GM12878 (cell line): ENCODE data around the gene LAP3. TPM values are rescaled to one million over a fixed set of nuclear protein-coding genes. Genes with fewer than 3 reads are reported as not detected.

Experiments
- ATAC-seq: fragments of 200-7000 bp; cut with Tn5 transposase; 3 replicates; pipeline ENCODE4 v1.9.1; 2020; ENCODE audit warnings: mild to moderate bottlenecking, moderate library complexity
- BruUV-seq: library from RNA; stranded (reverse); fragments of 400-500 nt; replicated peaks from 2 replicates; lab custom pipeline; 2021; lab: Mats Ljungman, UMichigan
- CTCF ChIA-PET: fragments of 300-600 bp; sonication (Branson Sonifier 250); formaldehyde crosslinking; extraction: SDS; loops from one replicate; lab custom pipeline; 2021; ENCODE audit warnings: inconsistent platforms; lab: Yijun Ruan, JAX
- POLR2A ChIA-PET: fragments of 350-600 bp; formaldehyde crosslinking; extraction: SDS; loops from one replicate; lab custom pipeline; 2021; ENCODE audit warnings: inconsistent platforms; lab: Charles Lee
- RAD21 ChIA-PET: fragments of 300-600 bp; sonication (Branson Sonifier 250); formaldehyde crosslinking; loops from one replicate; lab custom pipeline; 2023; ENCODE audit warnings: antibody characterized with exemption; ENCODE audit not compliant: unreplicated experiment; lab: Charles Lee
- SMC1A ChIA-PET: fragments of 300-600 bp; sonication (Branson Sonifier 250); formaldehyde crosslinking; loops from one replicate; lab custom pipeline; 2023; ENCODE audit not compliant: unreplicated experiment, uncharacterized antibody; lab: Charles Lee
- DNase-seq: peaks from one replicate; pipeline ENCODE4 v3.0.0-alpha.2; 2011; ENCODE audit warnings: low read depth, low spot score
- FAIRE-seq: peaks from 3 replicates; lab custom pipeline; 2011; peaks lifted over from hg19 to GRCh38; lab: Jason Lieb, UNC
- H2AFZ ChIP-seq: 2 replicates; pipeline ENCODE4 v1.6.0; 2011; ENCODE audit warnings: low read depth, low read length, control low read depth; ENCODE audit not compliant: control insufficient read depth
- H3K27ac ChIP-seq: 2 replicates; pipeline ENCODE4 v1.5.1; 2011; ENCODE audit warnings: control low read depth; ENCODE audit not compliant: control insufficient read depth, insufficient read depth
- H3K27me3 ChIP-seq, 2 experiments: replicated peaks in 1 of 2; 2 replicates each; pipeline versions ENCODE4 v1.6.0 to v1.6.1; 2011; ENCODE audit warnings: low read length in 1 of 2; ENCODE audit not compliant: control insufficient read depth in 2 of 2, insufficient read depth in 2 of 2
- H3K36me3 ChIP-seq, 2 experiments: 2 replicates each; pipeline ENCODE4 v1.5.1; 2011; ENCODE audit warnings: low read length in 1 of 2; ENCODE audit not compliant: control insufficient read depth in 2 of 2, insufficient read depth in 2 of 2
- H3K4me1 ChIP-seq: 2 replicates; pipeline ENCODE4 v1.6.1; 2011; ENCODE audit warnings: mild to moderate bottlenecking, low read length, moderate library complexity, mixed read lengths; ENCODE audit not compliant: control insufficient read depth, insufficient read depth
- H3K4me2 ChIP-seq: 2 replicates; pipeline ENCODE4 v1.6.0; 2011; ENCODE audit warnings: control low read depth; ENCODE audit not compliant: control insufficient read depth, insufficient read depth
- H3K4me3 ChIP-seq: fragments of 200-600 bp; sonication (generic); 2 replicates; pipeline ENCODE4 v1.5.1; 2016
- H3K79me2 ChIP-seq: 2 replicates; pipeline ENCODE4 v1.6.0; 2011; ENCODE audit warnings: low read length; ENCODE audit not compliant: control insufficient read depth, insufficient read depth
- H3K9ac ChIP-seq: 2 replicates; pipeline ENCODE4 v1.8.0; 2011; ENCODE audit warnings: low read length, control low read depth, mixed read lengths; ENCODE audit not compliant: control insufficient read depth, insufficient read depth
- H3K9me3 ChIP-seq: replicated peaks from 3 replicates; pipeline ENCODE4 v1.5.1; 2011; ENCODE audit warnings: mild to moderate bottlenecking, low read length; ENCODE audit not compliant: control insufficient read depth, insufficient read depth
- H4K20me1 ChIP-seq: 2 replicates; pipeline ENCODE4 v1.6.0; 2011; ENCODE audit not compliant: control insufficient read depth, insufficient read depth
- CBFB ChIP-seq: IDR thresholded peaks from 2 replicates; pipeline ENCODE4 v1.6.1; 2016; ENCODE audit warnings: antibody characterized with exemption, low read depth
- CHD2 ChIP-seq: IDR thresholded peaks from 2 replicates; pipeline ENCODE4 v1.6.1; 2011; ENCODE audit warnings: low read depth, low read length, improper control_type of control experiment, borderline replicate concordance
- EZH2 ChIP-seq: IDR thresholded peaks from 2 replicates; pipeline ENCODE4 v1.6.1; 2012; ENCODE audit warnings: low read depth, mild to moderate bottlenecking, control low read depth, inconsistent platforms, low read length, borderline replicate concordance; ENCODE audit not compliant: control insufficient read depth
- MEF2A ChIP-seq: IDR thresholded peaks from 2 replicates; pipeline ENCODE4 v1.6.1; 2011; ENCODE audit warnings: low read depth, mild to moderate bottlenecking, low read length, moderate library complexity; ENCODE audit not compliant: insufficient read depth
- RBBP5 ChIP-seq: fragments of 200-600 bp; sonication (generic); conservative IDR thresholded peaks from 2 replicates; pipeline ENCODE4 v1.6.1; 2016
- RCOR1 ChIP-seq: conservative IDR thresholded peaks from 2 replicates; pipeline ENCODE4 v1.6.1; 2012; ENCODE audit warnings: low read depth, low read length, improper control_type of control experiment
- TARDBP ChIP-seq: IDR thresholded peaks from 2 replicates; pipeline ENCODE4 v1.6.1; 2016; ENCODE audit warnings: borderline replicate concordance
- TCF7 ChIP-seq: IDR thresholded peaks from 2 replicates; pipeline ENCODE4 v1.6.1; 2014; ENCODE audit warnings: antibody characterized with exemption, borderline replicate concordance
- WGBS: methylation state at CpG from one replicate; pipeline ENCODE4 v1.1.6; 2016; ENCODE audit warnings: low lambda C conversion rate; ENCODE audit not compliant: insufficient replicate concordance, insufficient coverage; ENCODE audit errors: missing lambda C conversion rate; 5-methylcytosine and 5-hydroxymethylcytosine counted together
- in situ Hi-C: fragments of 300-500 bp; cut with MboI; formaldehyde crosslinking; loops from 9 replicates; pipeline ENCODE4 v1.14.3; 2018; ENCODE audit warnings: mixed read lengths
- intact Hi-C: fragments of 100-400 bp; cut with micrococcal nuclease; formaldehyde crosslinking; loops from one replicate; pipeline ENCODE4 v1.14.2; 2022; ENCODE audit not compliant: unreplicated experiment
- polyA plus RNA-seq, 11 experiments: library from polyadenylated mRNA; depleted of rRNA in 4 of 11; unstranded in 6 of 11; stranded (reverse) in 5 of 11; fragments of >200 nt; fragmentation: Nextera tagmentation in 4 of 11; fragmentation: Illumina TruSeq in 1 of 11; extraction: Ambion mirVana in 4 of 11; extraction: Trizol in 1 of 11; gene quantifications; 1 replicate in 1 of 11; 2 replicates in 10 of 11; pipeline versions ENCODE4 v1.2.1 to v1.2.3, GENCODE V29; 2011 to 2016; ENCODE audit warnings: inconsistent platforms in 2 of 11, missing spikeins in 2 of 11, low read depth in 1 of 11
- total RNA-seq, 4 experiments: library from RNA; depleted of rRNA in 3 of 4; stranded (reverse); fragments of >200 nt in 3 of 4; fragmentation: Illumina TruSeq in 1 of 4; extraction: Trizol in 1 of 4; gene quantifications; 2 replicates each; pipeline versions ENCODE4 v1.2.1 to v1.2.3, GENCODE V29; 2013 to 2021
- TF ChIP-seq, protein P1 (sequence below): fragments of 450-650 bp; IDR thresholded peaks from 2 replicates; pipeline ENCODE4 v1.6.1; 2017; ENCODE audit warnings: borderline replicate concordance
- TF ChIP-seq, protein P2 (sequence below): IDR thresholded peaks from 2 replicates; pipeline ENCODE4 v1.6.1; 2012; ENCODE audit warnings: mild to moderate bottlenecking, low read depth, low read length
- TF ChIP-seq, protein P3 (sequence below): IDR thresholded peaks from 2 replicates; pipeline ENCODE4 v1.6.1; 2012; ENCODE audit warnings: low read depth, low read length, improper control_type of control experiment

Gene LAP3
- total and polyA plus RNA-seq, 10 of the 15 experiments (the other 5 are each of a cell fraction or from before 2014, with no cell fraction given) = 134 to 249 (median 204) TPM

DNA sequence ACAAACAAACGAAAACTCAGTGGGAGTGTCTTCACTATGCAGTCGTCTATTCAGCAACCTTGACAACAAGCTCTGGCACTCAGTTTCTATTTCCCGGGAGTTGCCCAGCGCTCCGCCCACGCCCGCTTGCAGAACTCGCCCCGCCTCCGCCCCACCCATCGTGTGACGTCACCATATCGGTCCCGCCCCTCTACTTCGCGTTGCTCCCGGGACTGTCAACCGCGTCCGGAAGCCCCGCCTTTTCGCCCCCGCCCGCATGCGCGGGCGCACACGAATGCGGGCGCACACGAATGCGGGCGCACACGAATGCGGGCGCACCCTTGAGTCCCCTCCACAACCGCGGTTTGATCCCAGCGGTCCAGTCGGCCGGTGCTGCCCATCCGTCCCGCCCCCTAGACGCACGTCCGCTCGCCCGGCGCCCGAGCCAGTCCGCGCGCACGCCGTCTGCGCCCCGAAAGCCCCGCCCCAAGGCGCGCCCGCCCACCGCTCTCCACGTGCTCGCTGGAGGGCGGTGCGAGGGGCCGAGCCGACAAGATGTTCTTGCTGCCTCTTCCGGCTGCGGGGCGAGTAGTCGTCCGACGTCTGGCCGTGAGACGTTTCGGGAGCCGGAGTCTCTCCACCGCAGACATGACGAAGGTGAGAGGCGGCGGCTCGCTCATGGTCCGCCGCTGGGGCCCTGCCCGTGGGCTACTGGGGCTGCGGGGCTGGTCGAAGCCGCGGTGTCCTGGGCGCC lies at the start of gene LAP3 (continued):
- TF ChIP-seq, protein P1, sequence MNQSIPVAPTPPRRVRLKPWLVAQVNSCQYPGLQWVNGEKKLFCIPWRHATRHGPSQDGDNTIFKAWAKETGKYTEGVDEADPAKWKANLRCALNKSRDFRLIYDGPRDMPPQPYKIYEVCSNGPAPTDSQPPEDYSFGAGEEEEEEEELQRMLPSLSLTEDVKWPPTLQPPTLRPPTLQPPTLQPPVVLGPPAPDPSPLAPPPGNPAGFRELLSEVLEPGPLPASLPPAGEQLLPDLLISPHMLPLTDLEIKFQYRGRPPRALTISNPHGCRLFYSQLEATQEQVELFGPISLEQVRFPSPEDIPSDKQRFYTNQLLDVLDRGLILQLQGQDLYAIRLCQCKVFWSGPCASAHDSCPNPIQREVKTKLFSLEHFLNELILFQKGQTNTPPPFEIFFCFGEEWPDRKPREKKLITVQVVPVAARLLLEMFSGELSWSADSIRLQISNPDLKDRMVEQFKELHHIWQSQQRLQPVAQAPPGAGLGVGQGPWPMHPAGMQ = no peak
- no peak for TF ChIP-seq TARDBP
- TF ChIP-seq, protein P2, sequence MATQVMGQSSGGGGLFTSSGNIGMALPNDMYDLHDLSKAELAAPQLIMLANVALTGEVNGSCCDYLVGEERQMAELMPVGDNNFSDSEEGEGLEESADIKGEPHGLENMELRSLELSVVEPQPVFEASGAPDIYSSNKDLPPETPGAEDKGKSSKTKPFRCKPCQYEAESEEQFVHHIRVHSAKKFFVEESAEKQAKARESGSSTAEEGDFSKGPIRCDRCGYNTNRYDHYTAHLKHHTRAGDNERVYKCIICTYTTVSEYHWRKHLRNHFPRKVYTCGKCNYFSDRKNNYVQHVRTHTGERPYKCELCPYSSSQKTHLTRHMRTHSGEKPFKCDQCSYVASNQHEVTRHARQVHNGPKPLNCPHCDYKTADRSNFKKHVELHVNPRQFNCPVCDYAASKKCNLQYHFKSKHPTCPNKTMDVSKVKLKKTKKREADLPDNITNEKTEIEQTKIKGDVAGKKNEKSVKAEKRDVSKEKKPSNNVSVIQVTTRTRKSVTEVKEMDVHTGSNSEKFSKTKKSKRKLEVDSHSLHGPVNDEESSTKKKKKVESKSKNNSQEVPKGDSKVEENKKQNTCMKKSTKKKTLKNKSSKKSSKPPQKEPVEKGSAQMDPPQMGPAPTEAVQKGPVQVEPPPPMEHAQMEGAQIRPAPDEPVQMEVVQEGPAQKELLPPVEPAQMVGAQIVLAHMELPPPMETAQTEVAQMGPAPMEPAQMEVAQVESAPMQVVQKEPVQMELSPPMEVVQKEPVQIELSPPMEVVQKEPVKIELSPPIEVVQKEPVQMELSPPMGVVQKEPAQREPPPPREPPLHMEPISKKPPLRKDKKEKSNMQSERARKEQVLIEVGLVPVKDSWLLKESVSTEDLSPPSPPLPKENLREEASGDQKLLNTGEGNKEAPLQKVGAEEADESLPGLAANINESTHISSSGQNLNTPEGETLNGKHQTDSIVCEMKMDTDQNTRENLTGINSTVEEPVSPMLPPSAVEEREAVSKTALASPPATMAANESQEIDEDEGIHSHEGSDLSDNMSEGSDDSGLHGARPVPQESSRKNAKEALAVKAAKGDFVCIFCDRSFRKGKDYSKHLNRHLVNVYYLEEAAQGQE = peak; percentile 48; the same call in 1 of the 2 replicates

DNA sequence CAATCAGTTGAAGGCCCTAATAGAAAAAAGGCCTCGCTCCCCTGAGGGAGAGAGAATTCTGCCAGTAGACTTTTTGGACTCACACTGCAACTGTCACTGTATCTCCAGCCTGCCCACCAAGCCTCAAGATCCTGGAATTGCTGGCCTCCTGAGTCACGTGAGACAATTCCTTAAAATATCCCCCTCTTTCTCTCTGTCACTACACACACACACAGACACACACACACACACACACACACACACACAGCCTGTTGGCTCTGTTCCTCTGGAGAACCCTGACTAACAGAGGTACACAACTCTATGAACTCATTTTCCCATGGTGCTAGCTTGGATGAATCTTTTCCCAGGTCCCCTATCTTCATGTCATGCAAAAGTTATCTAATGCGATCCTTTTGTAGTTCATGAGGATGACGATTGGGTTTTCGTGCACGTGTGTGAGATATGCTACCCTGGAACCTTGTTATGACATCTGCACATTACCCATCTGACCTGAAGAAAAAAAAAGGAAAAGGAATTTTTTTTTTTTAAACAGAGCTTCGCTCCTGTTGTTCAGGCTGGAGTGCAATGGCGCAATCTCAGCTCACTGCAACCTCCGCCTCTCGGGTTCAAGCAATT lies 48.3 kb upstream of the LAP3 start:
- BruUV-seq = no TSS peak
- ATAC-seq = no peak
- Histone ChIP-seq H3K4me1 (no peaks in the 10 kb centered on the region), H3K9me3 (no peaks in the 10 kb centered on the region), H3K27me3 (no peaks in the 10 kb centered on the region), H2AFZ (no peak overlapping the region), H3K4me2 (no peak overlapping the region), H4K20me1 (no peaks in the 10 kb centered on the region), H3K27ac (no peak overlapping the region), H3K9ac (no peak overlapping the region), H3K36me3 (no peaks in the 10 kb centered on the region), H3K79me2 (no peaks in the 10 kb centered on the region), H3K4me3 (no peak overlapping the region)
- ChIA-PET POLR2A (no interaction called here), SMC1A (no interaction called here), RAD21 (no interaction called here), CTCF (interaction anchor here (1.3 to 1.4 kb wide), 2 partner anchors 20 to 56 kb away, joined by 4 to 5 read pairs; no protein-coding TSS in a partner anchor)
- in situ Hi-C loops = no loop called here
- FAIRE-seq = no peak
- no peak for DNase-seq
- intact Hi-C loops = no loop called here
- WGBS = 59% methylated on average over 10 of the region's 10 CpGs
- TF ChIP-seq TCF7 = no peak
- TF ChIP-seq EZH2 = no peak
- no peak for TF ChIP-seq RCOR1
- TF ChIP-seq MEF2A = no peak
- no peak for TF ChIP-seq RBBP5
- TF ChIP-seq CBFB = no peak
- TF ChIP-seq CHD2 = no peak
- TF ChIP-seq, protein P3, sequence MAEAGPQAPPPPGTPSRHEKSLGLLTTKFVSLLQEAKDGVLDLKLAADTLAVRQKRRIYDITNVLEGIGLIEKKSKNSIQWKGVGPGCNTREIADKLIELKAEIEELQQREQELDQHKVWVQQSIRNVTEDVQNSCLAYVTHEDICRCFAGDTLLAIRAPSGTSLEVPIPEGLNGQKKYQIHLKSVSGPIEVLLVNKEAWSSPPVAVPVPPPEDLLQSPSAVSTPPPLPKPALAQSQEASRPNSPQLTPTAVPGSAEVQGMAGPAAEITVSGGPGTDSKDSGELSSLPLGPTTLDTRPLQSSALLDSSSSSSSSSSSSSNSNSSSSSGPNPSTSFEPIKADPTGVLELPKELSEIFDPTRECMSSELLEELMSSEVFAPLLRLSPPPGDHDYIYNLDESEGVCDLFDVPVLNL = no peak
